Measurements from ENCODE around the gene THAP4. TPM values are rescaled to one million over a fixed set of nuclear protein-coding genes. Genes with fewer than 3 reads are reported as not detected.

Gene THAP4
- total and polyA plus RNA-seq, 2 of the 13 experiments (the other 11 are each of a cell fraction or from before 2014, with no cell fraction given), result 59.7 to 75.7 TPM

GRCh38 chr2:241577413-241578122, 59.4 kb downstream of the THAP4 start:
- no peak overlapping the region for H3K4me2 ChIP-seq (ENCODE audit: low read depth, low read length)
- H3K4me1 ChIP-seq (ENCODE audit: insufficient read depth, low read length), result peaks cover 8% of the 10 kb centered on the region
- BruUV-seq (replicated peaks), result no TSS peak
- ChIA-PET CTCF (ENCODE audit: low intra/inter-chr PET ratio, low total read pairs) (no interaction called here), POLR2A (no interaction called here)
- FAIRE-seq (no peak), ATAC-seq (no peak), DNase-seq (ENCODE audit: low spot score) (no peak)
- H2AFZ ChIP-seq (ENCODE audit: low read length), result no peak overlapping the region
- no peak overlapping the region for H3K9ac ChIP-seq (ENCODE audit: insufficient read depth, low read depth, low read length)
- H3K79me2 ChIP-seq (ENCODE audit: insufficient read depth, low read length), result no peaks in the 10 kb centered on the region
- 85% methylated on average over 9 of the region's 9 CpGs for WGBS (ENCODE audit: low lambda C conversion rate)
- H3K4me3 ChIP-seq (replicated peaks in 1 of 3; ENCODE audit: insufficient read depth in 1 of 3, low read depth in 2 of 3, low read length in 3 of 3), result no peak overlapping the region
- no peaks in the 10 kb centered on the region for H3K27me3 ChIP-seq (ENCODE audit: control insufficient read depth in 1 of 2, insufficient read depth in 2 of 2, low read length in 2 of 2)
- H3K9me3 ChIP-seq (ENCODE audit: low read length), result no peaks in the 10 kb centered on the region
- H4K20me1 ChIP-seq (ENCODE audit: insufficient read depth, low read length), result no peaks in the 10 kb centered on the region
- in situ Hi-C loops (cut with HindIII; ENCODE audit: extremely low pct_ligation_motif_present, low pct_unique_long_range_greater_than_20kb), result no loop called here
- intact Hi-C loops (cut with micrococcal nuclease; ENCODE audit: unreplicated experiment), result no loop called here
- TF ChIP-seq ZBTB42 (CRISPR knock-in tag; IDR thresholded peaks at IDR 0.05) (no peak), TRIM24 (CRISPR knock-in tag; IDR thresholded peaks at IDR 0.05) (no peak), SNAPC4 (CRISPR knock-in tag; IDR thresholded peaks at IDR 0.05) (no peak), ZNF280B (CRISPR knock-in tag; IDR thresholded peaks at IDR 0.05; ENCODE audit: borderline replicate concordance) (no peak), ZBTB2 (CRISPR knock-in tag; IDR thresholded peaks at IDR 0.05; ENCODE audit: low read depth) (no peak), GMEB1 (CRISPR knock-in tag; IDR thresholded peaks at IDR 0.05; ENCODE audit: borderline replicate concordance) (no peak), HNRNPH1 (optimal IDR thresholded peaks at IDR 0.05; ENCODE audit: low read depth, low read length) (no peak), ZNF629 (CRISPR knock-in tag; conservative IDR thresholded peaks at IDR 0.05) (no peak), ZNF317 (CRISPR knock-in tag; IDR thresholded peaks at IDR 0.05) (no peak), ZNF546 (CRISPR knock-in tag; conservative IDR thresholded peaks at IDR 0.05) (no peak), ZNF724P (CRISPR knock-in tag; IDR thresholded peaks at IDR 0.05; ENCODE audit: borderline replicate concordance) (no peak), SRF (IDR thresholded peaks at IDR 0.05; ENCODE audit: low read depth, low read length) (no peak)
- H3K36me3 ChIP-seq (replicated peaks in 1 of 2; ENCODE audit: control insufficient read depth in 1 of 2, insufficient read depth in 2 of 2, low read length in 2 of 2), result peaks cover 4 to 16% of the 10 kb centered on the region in 2 experiments; a peak in 3 of 5 replicates
- no peak overlapping the region for H3K27ac ChIP-seq (ENCODE audit: extremely low read length, insufficient read depth, low read length)
